HEK293T (cell line): ENCODE measurements around the gene ARHGAP42.

ENCODE experiments used
- ARNT ChIP-seq: fragments of 450-650 bp; IDR thresholded peaks from 2 replicates; pipeline ENCODE4 v1.6.1; 2017; ENCODE audit warnings: mild to moderate bottlenecking
- ELF4 ChIP-seq: fragments of 450-650 bp; IDR thresholded peaks from 2 replicates; pipeline ENCODE4 v1.6.1; 2017; ENCODE audit warnings: antibody characterized with exemption
- FOXA1 ChIP-seq: fragments of 450-650 bp; IDR thresholded peaks from 2 replicates; pipeline ENCODE4 v1.6.1; 2016; ENCODE audit warnings: mild to moderate bottlenecking
- FOXK2 ChIP-seq: fragments of 450-650 bp; IDR thresholded peaks from 2 replicates; pipeline ENCODE4 v1.6.1; 2016; ENCODE audit warnings: mild to moderate bottlenecking
- FOXM1 ChIP-seq: fragments of 450-650 bp; IDR thresholded peaks from 2 replicates; pipeline ENCODE4 v1.6.1; 2017; ENCODE audit warnings: mild to moderate bottlenecking, borderline replicate concordance
- HDGF ChIP-seq: fragments of 450-650 bp; IDR thresholded peaks from 2 replicates; pipeline ENCODE4 v1.6.1; 2017; ENCODE audit warnings: antibody characterized with exemption, borderline replicate concordance
- LEF1 ChIP-seq: fragments of 450-650 bp; IDR thresholded peaks from 2 replicates; pipeline ENCODE4 v1.6.1; 2017; ENCODE audit warnings: mild to moderate bottlenecking, borderline replicate concordance
- NFRKB ChIP-seq: fragments of 450-650 bp; IDR thresholded peaks from 2 replicates; pipeline ENCODE4 v1.6.1; 2016; ENCODE audit warnings: mild to moderate bottlenecking, moderate library complexity
- PKNOX1 ChIP-seq: fragments of 450-650 bp; IDR thresholded peaks from 2 replicates; pipeline ENCODE4 v1.6.1; 2016
- SP1 ChIP-seq: fragments of 450-650 bp; IDR thresholded peaks from 2 replicates; pipeline ENCODE4 v1.6.1; 2017
- TARDBP ChIP-seq: fragments of 450-650 bp; IDR thresholded peaks from 2 replicates; pipeline ENCODE4 v1.6.1; 2016

- TF ChIP-seq TARDBP (no peak), ARNT (no peak), FOXM1 (no peak), NFRKB (no peak), SP1 (no peak), PKNOX1 (no peak), LEF1 (no peak), ELF4 (no peak), HDGF (no peak), FOXA1 (no peak), FOXK2 (no peak)
These were observed 221.7 kb downstream of the ARHGAP42 start for GRCh38 chr11:100908746-100909145.
